Endodermal cell (in vitro differentiated cells): ENCODE measurements around the gene COL27A1. TPM values are rescaled to one million over a fixed set of nuclear protein-coding genes. Genes with fewer than 3 reads are reported as not detected.
A peak's percentile ranks its signal among the peaks of the same experiment; 100 is the strongest.

ENCODE experiments used
- DNase-seq: peaks from one replicate; pipeline ENCODE4 v3.0.0-alpha.2; 2017
- H3K27ac ChIP-seq: 2 replicates; pipeline ENCODE4 v1.5.1; 2013; ENCODE audit warnings: mild to moderate bottlenecking, low read depth, low read length, moderate library complexity
- H3K27me3 ChIP-seq: 2 replicates; pipeline ENCODE4 v1.6.1; 2013; ENCODE audit warnings: mild to moderate bottlenecking, low read length, moderate library complexity; ENCODE audit not compliant: insufficient read depth, control insufficient read depth, poor library complexity, severe bottlenecking
- H3K36me3 ChIP-seq: 2 replicates; pipeline ENCODE4 v1.7.0; 2013; ENCODE audit warnings: mild to moderate bottlenecking, low read length, moderate library complexity; ENCODE audit not compliant: control insufficient read depth, insufficient read depth
- H3K4me1 ChIP-seq: one replicate; pipeline ENCODE4 v1.7.0; 2013; ENCODE audit warnings: low read length; ENCODE audit not compliant: control insufficient read depth, insufficient read depth
- H3K4me3 ChIP-seq: 2 replicates; pipeline ENCODE4 v1.5.1; 2013; ENCODE audit warnings: mild to moderate bottlenecking, low read length, moderate library complexity
- H3K9ac ChIP-seq: 2 replicates; pipeline ENCODE4 v1.6.1; 2013; ENCODE audit warnings: mild to moderate bottlenecking, low read length, moderate library complexity; ENCODE audit not compliant: poor library complexity, severe bottlenecking; ENCODE audit errors: extremely low read depth
- H3K9me3 ChIP-seq: 2 replicates; pipeline ENCODE4 v1.6.1; 2013; ENCODE audit warnings: mild to moderate bottlenecking, low read length, moderate library complexity; ENCODE audit not compliant: control insufficient read depth
- H3K27ac Mint-ChIP-seq: 2 replicates; pipeline ENCODE4 v1.8.0; 2020; ENCODE audit warnings: mixed read lengths
- H3K27me3 Mint-ChIP-seq: 2 replicates; pipeline ENCODE4 v1.8.0; 2021; ENCODE audit warnings: mild to moderate bottlenecking, mixed read lengths; ENCODE audit not compliant: insufficient read depth
- H3K36me3 Mint-ChIP-seq: 2 replicates; pipeline ENCODE4 v1.8.0; 2020; ENCODE audit warnings: low read depth, mixed read lengths
- H3K4me1 Mint-ChIP-seq: 2 replicates; pipeline ENCODE4 v1.8.0; 2020; ENCODE audit warnings: mixed read lengths
- H3K4me3 Mint-ChIP-seq: 2 replicates; pipeline ENCODE4 v1.8.0; 2020; ENCODE audit warnings: mild to moderate bottlenecking, moderate library complexity, mixed read lengths
- H3K9me3 Mint-ChIP-seq: 2 replicates; pipeline ENCODE4 v1.8.0; 2020; ENCODE audit warnings: mild to moderate bottlenecking, mixed read lengths
- WGBS, 2 experiments: methylation state at CpG; one replicate each; pipeline versions ENCODE4 v1.1.5 to v1.1.7; 2013; ENCODE audit warnings: missing lambda C conversion rate in 2 of 2, mixed read lengths in 1 of 2; ENCODE audit not compliant: insufficient coverage in 1 of 2, insufficient read length in 1 of 2; 5-methylcytosine and 5-hydroxymethylcytosine counted together
- total RNA-seq, 2 donors: library from RNA; stranded (reverse); fragmentation: NEBNext Ultra II Directional in 1 of 2; extraction: Animal tissue kit (Norgen Biotek cat#: 25700) in 1 of 2; gene quantifications; 2 replicates in 1 of 2; 3 replicates in 1 of 2; pipeline ENCODE4 v1.2.1, GENCODE V29; 2021
- TF ChIP-seq, protein P1 (sequence below): fragments of 200-600 bp; sonication (generic); conservative IDR thresholded peaks from 2 replicates; pipeline ENCODE4 v1.5.0; 2021; ENCODE audit warnings: antibody characterized with exemption, mild to moderate bottlenecking

The COL27A1 gene
- total RNA-seq, 2 donors from 2014 or later = 43.8 to 69.5 TPM

DNA sequence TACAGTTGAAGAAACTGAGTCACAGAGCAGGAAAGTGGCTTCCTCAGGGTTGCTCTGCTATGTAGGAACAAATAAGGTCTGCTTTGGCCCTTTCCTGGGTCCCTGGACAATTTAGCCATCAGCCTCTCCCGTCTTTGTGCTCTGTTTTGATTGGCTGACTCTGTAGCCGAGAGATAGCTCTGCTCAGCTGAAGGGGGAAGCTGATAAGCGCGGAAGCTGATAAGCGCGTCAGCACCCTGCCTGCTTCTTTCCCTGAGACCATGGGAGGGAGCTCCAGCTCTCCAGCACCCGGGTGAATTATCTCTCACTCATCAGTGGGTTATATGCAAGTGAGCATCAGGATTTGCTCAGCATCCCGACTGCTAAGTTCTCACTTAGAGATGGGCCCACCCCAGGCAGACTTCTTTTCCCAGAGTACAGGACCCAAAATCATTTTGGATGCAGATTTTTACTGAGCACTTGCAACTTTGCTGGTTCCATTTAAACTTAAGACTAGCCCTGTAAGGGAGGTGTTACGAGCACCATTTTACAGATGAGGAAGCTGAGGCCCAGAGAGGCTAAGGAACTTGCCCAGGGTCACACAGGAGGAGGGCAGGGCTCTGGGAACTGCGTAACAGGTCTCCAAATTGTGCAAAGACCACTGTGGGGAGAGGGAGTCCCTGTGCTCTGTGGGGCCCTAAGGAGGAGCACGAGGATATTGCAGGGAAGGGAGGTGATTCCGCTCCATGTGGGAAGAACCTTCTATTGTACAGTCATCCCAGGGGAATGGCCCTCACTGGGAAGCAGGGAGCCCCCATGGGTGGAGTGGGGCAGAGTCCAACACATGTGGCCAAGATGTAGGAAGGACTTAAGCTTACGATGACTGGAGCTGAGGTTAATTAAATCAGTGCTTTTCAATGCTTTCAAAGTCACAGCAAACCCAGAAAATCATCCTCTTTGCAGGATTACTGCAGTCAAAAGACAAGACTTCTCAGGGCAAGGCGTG lies 83.8 kb downstream of the COL27A1 start:
- Histone ChIP-seq H3K27me3 (no peaks in the 10 kb centered on the region), H3K4me3 (no peak overlapping the region), H3K9ac (no peak overlapping the region), H3K27ac (no peak overlapping the region), H3K4me1 (peaks cover 3% of the 10 kb centered on the region), H3K36me3 (peaks cover 40% of the 10 kb centered on the region), H3K9me3 (no peaks in the 10 kb centered on the region)
- Mint-ChIP-seq H3K9me3 (no peaks in the 10 kb centered on the region), H3K4me3 (no peak overlapping the region), H3K27me3 (no peaks in the 10 kb centered on the region), H3K27ac (peak overlapping the region; percentile 44), H3K36me3 (peaks cover 21% of the 10 kb centered on the region), H3K4me1 (peaks cover 12% of the 10 kb centered on the region)
- DNase-seq = peak; percentile 84
- TF ChIP-seq, protein P1, sequence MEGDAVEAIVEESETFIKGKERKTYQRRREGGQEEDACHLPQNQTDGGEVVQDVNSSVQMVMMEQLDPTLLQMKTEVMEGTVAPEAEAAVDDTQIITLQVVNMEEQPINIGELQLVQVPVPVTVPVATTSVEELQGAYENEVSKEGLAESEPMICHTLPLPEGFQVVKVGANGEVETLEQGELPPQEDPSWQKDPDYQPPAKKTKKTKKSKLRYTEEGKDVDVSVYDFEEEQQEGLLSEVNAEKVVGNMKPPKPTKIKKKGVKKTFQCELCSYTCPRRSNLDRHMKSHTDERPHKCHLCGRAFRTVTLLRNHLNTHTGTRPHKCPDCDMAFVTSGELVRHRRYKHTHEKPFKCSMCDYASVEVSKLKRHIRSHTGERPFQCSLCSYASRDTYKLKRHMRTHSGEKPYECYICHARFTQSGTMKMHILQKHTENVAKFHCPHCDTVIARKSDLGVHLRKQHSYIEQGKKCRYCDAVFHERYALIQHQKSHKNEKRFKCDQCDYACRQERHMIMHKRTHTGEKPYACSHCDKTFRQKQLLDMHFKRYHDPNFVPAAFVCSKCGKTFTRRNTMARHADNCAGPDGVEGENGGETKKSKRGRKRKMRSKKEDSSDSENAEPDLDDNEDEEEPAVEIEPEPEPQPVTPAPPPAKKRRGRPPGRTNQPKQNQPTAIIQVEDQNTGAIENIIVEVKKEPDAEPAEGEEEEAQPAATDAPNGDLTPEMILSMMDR = peak; percentile 70
- WGBS, 2 experiments = 61 to 72% methylated on average over 12 to 14 of the region's 14 CpGs

DNA sequence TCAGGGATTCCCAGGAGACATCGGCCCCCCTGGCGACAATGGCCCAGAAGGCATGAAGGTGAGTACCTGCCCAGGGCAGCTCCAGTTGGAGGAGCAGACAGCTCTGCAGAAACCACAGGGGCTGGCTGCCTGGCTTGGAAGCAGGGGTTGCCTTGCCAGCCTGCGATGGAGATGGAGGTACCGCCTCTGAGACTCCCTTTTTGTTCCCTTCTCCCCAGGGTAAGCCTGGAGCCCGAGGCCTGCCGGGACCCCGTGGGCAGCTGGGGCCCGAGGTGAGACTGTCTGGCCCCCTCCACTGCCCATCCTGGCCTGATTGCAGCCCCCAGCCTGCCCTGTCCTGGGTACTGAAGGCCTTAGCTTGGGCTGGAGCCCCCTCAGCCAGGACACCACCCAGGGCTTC lies 84.9 kb downstream of the COL27A1 start:
- H3K27ac ChIP-seq = no peak overlapping the region
- H3K36me3 ChIP-seq = peaks cover 45% of the 10 kb centered on the region
- no peaks in the 10 kb centered on the region for H3K9me3 ChIP-seq
- H3K27me3 ChIP-seq = no peaks in the 10 kb centered on the region
- WGBS, 2 experiments = 90% methylated on average over 7 to 8 of the region's 8 CpGs
- Mint-ChIP-seq H3K9me3 (no peaks in the 10 kb centered on the region), H3K4me1 (peaks cover 9% of the 10 kb centered on the region), H3K27ac (no peak overlapping the region), H3K36me3 (peaks cover 21% of the 10 kb centered on the region), H3K27me3 (no peaks in the 10 kb centered on the region), H3K4me3 (no peak overlapping the region)
- no peak overlapping the region for H3K9ac ChIP-seq
- H3K4me1 ChIP-seq = peaks cover 3% of the 10 kb centered on the region
- TF ChIP-seq, protein P1 = no peak
- DNase-seq = no peak
- H3K4me3 ChIP-seq = no peak overlapping the region

DNA sequence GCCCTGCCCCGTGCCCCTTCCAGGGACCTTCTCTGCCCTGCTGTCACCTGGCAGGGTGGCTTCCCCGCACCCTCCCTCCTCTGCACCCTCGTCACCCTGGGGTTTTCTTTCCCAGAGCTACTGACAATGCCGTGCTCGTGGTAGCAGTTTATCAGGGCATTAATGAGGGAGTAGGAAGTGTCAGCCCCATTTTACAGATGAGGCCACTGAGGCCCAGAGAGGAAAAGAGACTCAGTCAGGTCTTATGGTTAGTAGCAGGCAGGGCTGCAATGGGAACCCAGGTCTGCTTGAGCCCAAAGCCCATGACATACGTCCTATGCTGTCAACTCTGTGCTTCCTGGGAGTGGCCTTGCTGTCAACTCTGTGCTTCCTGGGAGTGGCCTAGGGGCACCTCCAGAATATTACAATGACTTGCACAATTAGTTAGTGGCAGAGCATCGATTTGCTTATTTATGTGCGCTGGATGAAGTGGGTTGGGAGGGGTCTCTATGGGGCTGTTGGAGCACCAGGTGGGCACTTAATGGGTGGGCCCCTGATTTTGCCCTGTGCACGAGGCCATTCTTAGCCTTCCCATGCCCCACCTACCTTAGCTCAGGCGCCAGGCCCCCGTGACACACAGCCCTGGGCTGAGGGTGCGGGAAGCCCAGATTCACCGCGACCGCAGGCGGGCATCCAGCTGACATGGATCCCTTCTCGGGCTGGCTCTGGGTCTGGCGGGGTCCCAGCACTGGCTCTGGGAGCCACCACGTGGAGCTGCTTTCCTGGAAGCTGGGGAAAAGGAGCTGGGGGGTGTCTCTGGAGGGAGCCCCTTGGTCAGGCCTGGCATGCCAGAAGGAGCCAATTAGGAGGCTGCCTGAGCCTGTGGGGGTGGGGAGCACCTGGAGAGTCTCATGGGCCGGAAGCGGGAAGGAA lies 85.6 kb downstream of the COL27A1 start:
- TF ChIP-seq, protein P1 = no peak
- no peak overlapping the region for H3K9ac ChIP-seq
- no peaks in the 10 kb centered on the region for H3K27me3 Mint-ChIP-seq
- no peaks in the 10 kb centered on the region for H3K9me3 ChIP-seq
- H3K4me3 Mint-ChIP-seq = no peak overlapping the region
- H3K36me3 ChIP-seq = peaks cover 51% of the 10 kb centered on the region
- H3K9me3 Mint-ChIP-seq = no peaks in the 10 kb centered on the region
- peaks cover 3% of the 10 kb centered on the region for H3K4me1 ChIP-seq
- 82 to 92% methylated on average over 5 to 19 of the region's 21 CpGs for WGBS, 2 experiments
- no peaks in the 10 kb centered on the region for H3K27me3 ChIP-seq
- no peak overlapping the region for H3K27ac Mint-ChIP-seq
- no peak overlapping the region for H3K27ac ChIP-seq
- no peak overlapping the region for H3K4me3 ChIP-seq
- peaks cover 9% of the 10 kb centered on the region for H3K4me1 Mint-ChIP-seq
- peaks cover 21% of the 10 kb centered on the region for H3K36me3 Mint-ChIP-seq
- DNase-seq = no peak
